HG03108 (cell line): ENCODE results near the gene OGFOD1.
"Not testable (repeated sequence)": the region's sequence is repeated elsewhere in the genome, so short reads cannot be mapped to it uniquely, and the experiment has no call there.

Experiments
- ATAC-seq: cut with Tn5 transposase; IDR thresholded peaks from one replicate; pipeline ENCODE4 v1.9.1; 2021; ENCODE audit warnings: moderate library complexity; ENCODE audit not compliant: unreplicated experiment

OGFOD1 gene

GRCh38 chr16:56479469-56479868 lies 28.1 kb downstream of the OGFOD1 start:
- no peak for ATAC-seq

DNA sequence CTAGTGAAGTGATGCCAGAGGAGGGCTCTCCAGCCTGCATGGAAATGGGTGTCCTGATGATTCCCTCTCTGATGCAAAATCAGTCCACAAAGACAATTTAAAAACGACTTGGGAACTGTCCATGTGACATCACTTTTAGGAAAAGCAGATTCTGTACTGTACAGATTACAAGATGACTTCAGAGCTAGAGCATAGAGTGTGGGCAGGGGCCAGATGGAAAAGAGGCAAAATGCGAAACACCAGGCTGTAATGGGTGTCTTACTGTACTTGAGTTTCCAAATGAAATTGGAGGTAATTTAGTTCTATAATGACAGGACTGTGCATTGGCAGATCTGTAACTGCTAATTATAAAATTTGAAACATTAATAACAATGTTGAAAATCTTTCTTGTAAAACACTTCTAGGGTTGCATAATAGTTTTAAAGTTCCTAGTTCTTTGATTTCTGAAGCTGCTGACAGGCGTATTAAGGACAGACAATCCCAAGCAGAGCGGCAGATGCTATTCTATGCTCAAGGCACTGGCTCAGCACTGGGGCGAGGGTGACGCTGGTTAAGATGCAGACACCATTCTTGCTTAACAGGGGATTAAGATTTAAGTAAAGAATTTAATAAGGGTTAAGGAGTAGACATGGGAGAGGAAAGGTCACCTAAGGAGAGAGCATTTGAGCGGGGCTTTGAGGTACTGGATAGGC lies 29.6 kb downstream of the OGFOD1 start:
- ATAC-seq: no peak

DNA sequence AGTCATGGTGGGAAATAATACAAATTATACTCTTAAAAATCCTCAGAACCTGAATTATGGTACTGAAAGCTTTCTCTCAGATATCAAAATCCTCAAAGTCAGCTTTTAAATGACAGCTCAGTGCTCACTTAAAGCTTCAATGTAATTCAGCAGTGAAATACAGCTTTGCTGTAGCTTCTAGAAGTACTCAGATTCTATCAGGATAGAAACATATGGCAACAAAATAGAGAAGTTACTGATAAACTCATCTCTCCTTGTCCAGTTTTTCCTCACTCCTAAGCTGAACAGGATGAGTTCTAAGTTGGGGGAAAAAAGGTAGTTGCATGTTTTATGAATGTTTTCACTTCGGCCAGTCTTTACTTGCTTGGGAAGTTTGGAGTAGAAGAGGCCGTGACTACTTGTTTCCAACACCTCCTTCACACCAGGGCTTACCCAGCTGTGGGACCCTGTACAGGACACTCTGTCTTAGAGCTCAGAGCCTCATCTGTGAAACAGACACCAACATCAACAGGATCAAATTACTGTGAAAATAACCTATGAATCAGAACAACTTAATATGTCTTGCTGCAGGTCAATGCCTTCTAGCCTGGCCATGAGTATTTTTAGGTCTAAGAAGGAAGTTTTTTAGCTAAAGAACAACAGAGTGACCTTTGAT lies 30.2 kb downstream of the OGFOD1 start:
- no peak for ATAC-seq

GRCh38 chr16:56482683-56483236 lies 31.4 kb downstream of the OGFOD1 start:
- no peak for ATAC-seq

DNA sequence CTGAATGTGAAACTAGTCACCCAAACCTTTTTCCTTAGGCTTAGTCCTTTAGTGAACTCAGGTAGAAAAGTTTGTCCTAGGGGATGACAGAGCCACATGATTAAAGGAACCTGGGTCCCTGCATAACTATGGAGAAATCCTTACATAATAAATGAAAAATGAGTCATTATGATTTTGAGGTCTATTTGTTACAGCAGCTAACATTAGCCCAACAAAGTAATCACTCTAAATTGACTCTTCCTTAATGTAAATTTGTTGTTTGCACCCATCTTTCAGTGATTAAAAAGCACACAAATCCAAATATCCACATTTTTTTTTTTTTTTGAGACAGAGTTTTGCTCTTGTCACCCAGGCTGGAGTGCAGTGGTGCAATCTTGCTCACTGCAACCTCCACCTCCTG lies 32.0 kb downstream of the OGFOD1 start:
- no peak for ATAC-seq

DNA sequence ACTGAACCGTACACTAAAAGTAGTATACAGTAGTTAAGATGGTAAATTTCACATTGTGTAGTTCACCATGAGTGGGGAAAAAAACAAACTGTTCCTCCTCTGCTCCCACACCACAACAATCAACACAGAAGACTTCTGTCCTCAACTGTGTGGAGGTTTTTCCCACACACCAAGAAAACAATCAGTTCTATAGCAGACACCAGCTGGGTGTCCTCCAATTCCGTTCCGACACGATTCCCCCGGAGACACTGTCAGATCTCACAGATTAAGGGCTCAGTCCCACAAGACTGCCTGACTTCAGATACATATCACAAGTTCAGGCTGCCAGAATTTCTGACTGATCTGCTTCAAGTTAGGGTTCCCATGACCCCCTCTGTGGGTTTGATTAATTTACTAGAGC lies 36.7 kb downstream of the OGFOD1 start:
- ATAC-seq: no peak

GRCh38 chr16:56488868-56489267 lies 37.5 kb downstream of the OGFOD1 start:
- ATAC-seq: not testable (repeated sequence)

DNA sequence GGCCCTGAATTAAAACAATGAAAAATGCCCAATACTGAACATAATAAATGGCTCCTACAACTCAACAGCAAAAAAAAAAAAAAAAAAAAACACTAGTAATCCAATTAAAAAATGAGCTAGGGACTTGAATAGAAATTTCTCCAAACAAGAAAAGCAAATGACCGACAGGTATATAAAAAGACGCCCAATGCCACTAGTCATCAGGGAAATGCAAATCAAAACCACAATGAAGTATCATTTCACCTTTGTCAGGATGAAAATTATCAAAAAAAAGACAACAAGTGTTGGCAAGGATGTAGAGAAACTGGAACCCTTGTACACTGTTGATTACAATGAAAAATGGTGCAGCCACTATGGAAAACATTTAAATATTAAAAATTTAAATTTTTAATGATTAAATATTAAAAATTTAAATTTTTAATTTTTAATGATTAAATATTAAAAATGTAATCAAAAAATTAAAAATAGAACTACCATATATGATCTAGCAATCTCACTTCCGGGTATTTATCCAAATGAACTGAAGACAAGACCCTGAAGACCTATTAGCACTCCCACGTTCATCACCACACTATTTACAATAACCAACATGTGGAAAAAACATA lies 40.4 kb downstream of the OGFOD1 start:
- ATAC-seq: no peak

- ATAC-seq: no peak
Observed at GRCh38 chr16:56493126-56493525, 41.8 kb downstream of the OGFOD1 start.

GRCh38 chr16:56493815-56494214 lies 42.5 kb downstream of the OGFOD1 start:
- ATAC-seq: no peak

GRCh38 chr16:56505181-56505580 lies 53.8 kb downstream of the OGFOD1 start:
- ATAC-seq: no peak

DNA sequence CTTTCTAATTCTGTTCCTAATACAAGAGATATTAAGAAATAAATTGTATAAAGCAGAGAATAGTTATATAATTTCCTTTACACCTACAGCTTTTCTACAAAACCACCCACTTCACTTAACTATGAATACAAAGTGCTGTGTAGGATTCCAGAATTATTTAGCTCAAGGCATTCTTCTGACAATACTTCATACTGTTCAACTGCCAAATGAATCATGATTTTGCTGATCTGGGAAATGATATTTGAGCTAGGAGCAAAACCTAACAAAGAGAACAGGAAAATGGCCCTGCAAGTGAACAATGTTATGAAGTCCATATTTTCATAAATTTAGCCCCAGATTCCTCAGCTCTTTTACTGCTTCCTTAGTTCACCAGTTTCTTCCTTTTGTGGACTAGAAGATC lies 55.6 kb downstream of the OGFOD1 start:
- no peak for ATAC-seq

DNA sequence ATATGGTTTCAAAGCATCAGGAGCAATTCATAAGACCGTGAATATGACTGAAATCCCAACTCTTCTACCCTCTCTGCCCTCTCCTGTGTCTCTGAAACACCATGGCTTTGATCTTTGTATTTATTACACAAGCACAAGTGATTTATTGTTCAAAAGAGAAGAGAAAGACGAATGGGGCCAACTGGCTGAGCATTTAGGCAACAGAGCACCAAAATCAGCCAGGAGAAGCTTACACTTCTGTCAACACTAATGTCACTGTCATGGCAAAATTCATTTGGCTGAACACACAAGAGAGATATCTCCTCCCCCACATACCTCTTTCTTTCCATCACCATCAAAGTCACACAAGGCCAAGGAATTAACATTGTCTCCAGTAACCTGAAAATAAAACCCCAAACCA lies 59.2 kb downstream of the OGFOD1 start:
- no peak for ATAC-seq

- no peak for ATAC-seq
Observed at GRCh38 chr16:56512025-56512424, 60.7 kb downstream of the OGFOD1 start.

- ATAC-seq: no peak
Observed at GRCh38 chr16:56513091-56513490, 61.7 kb downstream of the OGFOD1 start.

- no peak for ATAC-seq
Observed at GRCh38 chr16:56513972-56514371, 62.6 kb downstream of the OGFOD1 start.

- no peak for ATAC-seq
Observed at GRCh38 chr16:56514845-56515244, 63.5 kb downstream of the OGFOD1 start.

DNA sequence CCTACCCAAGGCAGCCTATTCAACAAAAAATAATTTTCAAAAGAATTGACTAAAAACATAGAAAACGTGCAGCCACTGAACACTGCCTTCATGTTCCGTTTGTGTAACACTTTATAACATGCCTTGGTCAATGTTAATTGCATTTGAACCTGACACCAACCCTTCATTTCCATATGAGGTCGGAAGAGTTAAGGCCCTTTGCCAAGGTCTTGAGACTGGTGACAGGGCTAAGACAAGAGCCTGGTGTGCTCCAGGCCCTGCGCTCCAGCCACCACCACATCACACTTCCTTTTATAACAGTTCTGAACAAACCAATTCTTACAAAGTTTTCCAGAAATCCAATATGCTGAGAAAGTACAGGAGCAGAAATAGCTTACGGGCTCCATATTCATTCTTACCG lies 64.3 kb downstream of the OGFOD1 start:
- no peak for ATAC-seq

DNA sequence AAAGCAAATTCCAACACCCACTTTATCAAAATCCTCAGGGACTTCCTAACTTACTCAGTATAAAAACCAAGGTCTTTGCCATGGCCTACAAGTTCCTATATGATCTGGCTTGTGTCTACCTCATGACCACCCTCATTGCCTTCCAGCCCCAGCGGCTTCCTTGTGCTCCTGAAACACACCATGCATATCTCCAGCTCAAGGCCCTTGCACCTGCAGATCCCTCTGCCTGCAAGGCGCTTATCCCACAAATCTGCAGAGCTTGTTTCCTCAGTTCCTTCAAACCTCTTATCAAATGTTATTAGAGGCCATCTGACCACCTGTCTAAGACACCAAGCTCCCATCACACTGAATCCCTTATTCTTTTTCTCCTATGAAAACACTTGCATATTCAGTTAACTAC lies 65.9 kb downstream of the OGFOD1 start:
- ATAC-seq: no peak

DNA sequence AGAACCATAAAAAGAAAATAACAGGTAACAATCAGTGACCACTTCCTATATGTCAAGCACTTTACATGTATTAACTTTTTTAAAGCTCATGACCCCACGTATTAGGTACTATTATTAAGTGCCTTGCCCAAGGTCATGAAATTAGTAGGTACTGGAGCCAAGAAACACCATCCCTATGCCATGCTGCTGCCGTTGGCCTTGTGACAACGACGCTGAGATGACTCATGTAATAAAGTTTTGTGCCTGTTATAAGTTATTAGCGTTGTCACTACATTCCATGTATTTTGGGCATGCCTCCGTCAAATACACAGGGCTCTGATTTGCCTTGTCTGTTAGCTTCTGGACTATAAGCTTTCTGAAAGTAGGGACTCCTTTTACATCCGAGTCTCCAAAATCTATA lies 67.1 kb downstream of the OGFOD1 start:
- ATAC-seq: no peak

GRCh38 chr16:56519459-56520250 lies 68.3 kb downstream of the OGFOD1 start, which contains the start of gene BBS2:
Gene BBS2, minus strand, starts transcription at chr16:56520024. Its CDS starts 162 bp downstream, at chr16:56519862.
- ATAC-seq: peak; percentile 91
